ENCODE data around the gene PDHB. TPM values are rescaled to one million over a fixed set of nuclear protein-coding genes. Genes with fewer than 3 reads are reported as not detected.

PDHB gene
- total and polyA plus RNA-seq, 10 of the 15 experiments (the other 5 are each of a cell fraction or from before 2014, with no cell fraction given) = 62.9 to 224 (median 93.2) TPM

GRCh38 chr3:58473275-58473674, 39.6 kb upstream of the PDHB start:
- ChIA-PET POLR2A (interaction anchor here (0.7 kb wide), 1 partner anchor 52 kb away, joined by 3 read pairs; no protein-coding TSS in a partner anchor), CTCF (interaction anchor here (1.0 to 2.8 kb wide), 3 partner anchors 10 to 89 kb away, joined by 4 to 10 read pairs (median 6); no protein-coding TSS in a partner anchor), RAD21 (ENCODE audit: unreplicated experiment) (interaction anchor here (0.5 kb wide), 1 partner anchor 165 kb away, joined by 3 read pairs; no protein-coding TSS in a partner anchor), SMC1A (ENCODE audit: uncharacterized antibody, unreplicated experiment) (interaction anchor here (1.2 kb wide), 1 partner anchor 47 kb away, joined by 3 read pairs; no protein-coding TSS in a partner anchor)
- WGBS (ENCODE audit: insufficient coverage, insufficient replicate concordance, low lambda C conversion rate, missing lambda C conversion rate) = 45% methylated on average over 1 of the region's 1 CpG
- Histone ChIP-seq H3K36me3 (ENCODE audit: control insufficient read depth in 2 of 2, insufficient read depth in 2 of 2, low read length in 1 of 2) (no peaks in the 10 kb centered on the region), H3K9me3 (replicated peaks; ENCODE audit: control insufficient read depth, insufficient read depth, low read length) (no peaks in the 10 kb centered on the region), H3K4me2 (ENCODE audit: control insufficient read depth, insufficient read depth) (no peak overlapping the region), H3K27me3 (replicated peaks in 1 of 2; ENCODE audit: control insufficient read depth in 2 of 2, insufficient read depth in 2 of 2, low read length in 1 of 2) (no peaks in the 10 kb centered on the region), H3K4me1 (ENCODE audit: control insufficient read depth, insufficient read depth, low read length) (peaks cover 6% of the 10 kb centered on the region; the same call in 1 of the 2 replicates), H4K20me1 (ENCODE audit: control insufficient read depth, insufficient read depth) (no peaks in the 10 kb centered on the region), H3K79me2 (ENCODE audit: control insufficient read depth, insufficient read depth, low read length) (no peaks in the 10 kb centered on the region), H2AFZ (ENCODE audit: control insufficient read depth, low read depth, low read length) (no peak overlapping the region), H3K27ac (ENCODE audit: control insufficient read depth, insufficient read depth) (no peak overlapping the region), H3K9ac (ENCODE audit: control insufficient read depth, insufficient read depth, low read length) (no peak overlapping the region), H3K4me3 (no peak overlapping the region)
- intact Hi-C loops (cut with micrococcal nuclease; ENCODE audit: unreplicated experiment) = no loop called here
- DNase-seq (ENCODE audit: low read depth, low spot score) = no peak
- in situ Hi-C loops (cut with MboI) = no loop called here
- BruUV-seq (replicated peaks) = no TSS peak
- no peak for FAIRE-seq
- ATAC-seq = no peak
- TF ChIP-seq RAD51 (IDR thresholded peaks at IDR 0.05) = no peak
- no peak for TF ChIP-seq E2F8 (IDR thresholded peaks at IDR 0.05; ENCODE audit: low read depth, partially characterized antibody)
- TF ChIP-seq RFX5 (IDR thresholded peaks at IDR 0.05; ENCODE audit: low read depth, low read length) = no peak
- no peak for TF ChIP-seq CEBPZ (IDR thresholded peaks at IDR 0.05; ENCODE audit: low read depth, low read length)
- no peak for TF ChIP-seq ZBTB11 (CRISPR knock-in tag; IDR thresholded peaks at IDR 0.05)
- no peak for TF ChIP-seq MYC (IDR thresholded peaks at IDR 0.05; ENCODE audit: insufficient read depth, insufficient read length, insufficient replicate concordance, low read length, severe bottlenecking)
- TF ChIP-seq ATF7 (IDR thresholded peaks at IDR 0.05; ENCODE audit: low read depth) = no peak
- TF ChIP-seq SP1 (IDR thresholded peaks at IDR 0.05; ENCODE audit: low read depth, low read length) = no peak
- no peak for TF ChIP-seq CEBPB (IDR thresholded peaks at IDR 0.05; ENCODE audit: borderline replicate concordance in 1 of 2, low read depth in 2 of 2, low read length in 2 of 2)
- TF ChIP-seq ZNF274 (IDR thresholded peaks at IDR 0.05; ENCODE audit: insufficient read depth, insufficient read length) = no peak
- no peak for TF ChIP-seq SPI1 (IDR thresholded peaks at IDR 0.05; ENCODE audit: borderline replicate concordance, insufficient read depth, low read depth, low read length)
- no peak for TF ChIP-seq KDM1A (IDR thresholded peaks at IDR 0.05; ENCODE audit: borderline replicate concordance)

All from GM12878 (cell line).